ENCODE measurements around the gene RASSF3.
"Not testable (repeated sequence)": the region's sequence is repeated elsewhere in the genome, so short reads cannot be mapped to it uniquely, and the experiment has no call there.

The RASSF3 gene

GRCh38 chr12:64633011-64633939 is 23.0 kb downstream of the RASSF3 start:
- no peak for DNase-seq (ENCODE audit: low spot score)

GRCh38 chr12:64633940-64634337 is 23.6 kb downstream of the RASSF3 start:
- DNase-seq (ENCODE audit: low spot score), result no peak

GRCh38 chr12:64634508-64635092 is 24.3 kb downstream of the RASSF3 start:
- no peak for DNase-seq (ENCODE audit: low spot score)

GRCh38 chr12:64635356-64635998 is 25.2 kb downstream of the RASSF3 start:
- no peak for DNase-seq (ENCODE audit: low spot score)

GRCh38 chr12:64636856-64637255 is 26.6 kb downstream of the RASSF3 start:
- no peak for DNase-seq (ENCODE audit: low spot score)

- DNase-seq (ENCODE audit: low spot score), result no peak
Measured at GRCh38 chr12:64639466-64639865, 29.2 kb downstream of the RASSF3 start.

- no peak for DNase-seq (ENCODE audit: low spot score)
Measured at GRCh38 chr12:64646318-64646717, 36.0 kb downstream of the RASSF3 start.

GRCh38 chr12:64649487-64649886 is 39.2 kb downstream of the RASSF3 start:
- DNase-seq (ENCODE audit: low spot score), result no peak

GRCh38 chr12:64650762-64651161 is 40.5 kb downstream of the RASSF3 start:
- DNase-seq (ENCODE audit: low spot score), result no peak

- DNase-seq (ENCODE audit: low spot score), result no peak
Measured at GRCh38 chr12:64652346-64652745, 42.1 kb downstream of the RASSF3 start.

GRCh38 chr12:64653123-64653522 is 42.8 kb downstream of the RASSF3 start:
- no peak for DNase-seq (ENCODE audit: low spot score)

- DNase-seq (ENCODE audit: low spot score), result not testable (repeated sequence)
Measured at GRCh38 chr12:64653907-64654306, 43.6 kb downstream of the RASSF3 start.

GRCh38 chr12:64655141-64655540 is 44.8 kb downstream of the RASSF3 start:
- DNase-seq (ENCODE audit: low spot score), result no peak

GRCh38 chr12:64656429-64656828 is 46.1 kb downstream of the RASSF3 start:
- DNase-seq (ENCODE audit: low spot score), result no peak

- DNase-seq (ENCODE audit: low spot score), result no peak
Measured at GRCh38 chr12:64658892-64659481, 48.7 kb downstream of the RASSF3 start.

- DNase-seq (ENCODE audit: low spot score), result no peak
Measured at GRCh38 chr12:64660237-64661018, 50.1 kb downstream of the RASSF3 start.

GRCh38 chr12:64663015-64663414 is 52.7 kb downstream of the RASSF3 start:
- DNase-seq (ENCODE audit: low spot score), result no peak

- DNase-seq (ENCODE audit: low spot score), result no peak
Measured at GRCh38 chr12:64665514-64665913, 55.2 kb downstream of the RASSF3 start.

GRCh38 chr12:64666054-64666914 is 56.0 kb downstream of the RASSF3 start:
- no peak for DNase-seq (ENCODE audit: low spot score)

- no peak for DNase-seq (ENCODE audit: low spot score)
Measured at GRCh38 chr12:64667793-64668192, 57.5 kb downstream of the RASSF3 start.
